LoVo (cell line): ENCODE data around the gene ARHGAP8.
"Not testable (repeated sequence)": the region's sequence is repeated elsewhere in the genome, so short reads cannot be mapped to it uniquely, and the experiment has no call there.

Experiments
- DNase-seq: peaks from one replicate; pipeline ENCODE4 v3.0.0-alpha.2; 2016; ENCODE audit warnings: low spot score

The ARHGAP8 gene

GRCh38 chr22:44889255-44889878, 137.0 kb downstream of the ARHGAP8 start:
- DNase-seq = no peak

GRCh38 chr22:44890416-44891292, 138.3 kb downstream of the ARHGAP8 start:
- no peak for DNase-seq

- no peak for DNase-seq
Observed at GRCh38 chr22:44891293-44891747, 138.9 kb downstream of the ARHGAP8 start.

- DNase-seq = no peak
Observed at GRCh38 chr22:44891791-44892190, 139.4 kb downstream of the ARHGAP8 start.

- no peak for DNase-seq
Observed at GRCh38 chr22:44892243-44892642, 139.9 kb downstream of the ARHGAP8 start.

- DNase-seq = no peak
Observed at GRCh38 chr22:44892803-44893730, 140.7 kb downstream of the ARHGAP8 start.

- DNase-seq = no peak
Observed at GRCh38 chr22:44893731-44894080, 141.3 kb downstream of the ARHGAP8 start.

GRCh38 chr22:44894321-44894720, 141.9 kb downstream of the ARHGAP8 start:
- no peak for DNase-seq

- DNase-seq = no peak
Observed at GRCh38 chr22:44894782-44895181, 142.4 kb downstream of the ARHGAP8 start.

GRCh38 chr22:44895296-44896055, 143.1 kb downstream of the ARHGAP8 start:
- DNase-seq = no peak

- no peak for DNase-seq
Observed at GRCh38 chr22:44898236-44898635, 145.9 kb downstream of the ARHGAP8 start.

GRCh38 chr22:44901301-44901700, 148.9 kb downstream of the ARHGAP8 start:
- no peak for DNase-seq

- not testable (repeated sequence) for DNase-seq
Observed at GRCh38 chr22:44903164-44903563, 150.8 kb downstream of the ARHGAP8 start.

- not testable (repeated sequence) for DNase-seq
Observed at GRCh38 chr22:44904492-44905152, 152.2 kb downstream of the ARHGAP8 start.

GRCh38 chr22:44906248-44906936, 154.0 kb downstream of the ARHGAP8 start:
- no peak for DNase-seq

- no peak for DNase-seq
Observed at GRCh38 chr22:44906999-44907644, 154.7 kb downstream of the ARHGAP8 start.

GRCh38 chr22:44907765-44908737, 155.7 kb downstream of the ARHGAP8 start:
- no peak for DNase-seq

GRCh38 chr22:44909241-44909640, 156.9 kb downstream of the ARHGAP8 start:
- no peak for DNase-seq
